Muscle of back (tissue), 11 donors: ENCODE results near the gene PPARG. TPM values are rescaled to one million over a fixed set of nuclear protein-coding genes. Genes with fewer than 3 reads are reported as not detected.
A peak's percentile ranks its signal among the peaks of the same experiment; 100 is the strongest.

Source experiments
- DNase-seq, 3 donors: peaks; one replicate each; pipeline versions ENCODE4 v3.0.0 to v3.0.0-alpha.2; 2013
- polyA plus RNA-seq, 10 donors: library from polyadenylated mRNA; unstranded; fragments of 120-200 nt; gene quantifications; one replicate each; pipeline ENCODE4 v1.2.1, GENCODE V29; 2013; ENCODE audit not compliant: insufficient read length in 10 of 10

PPARG gene
- polyA plus RNA-seq, 10 donors = 3.3 to 11.9 (median 4.9) TPM

- DNase-seq = peak in 2 of 3 donors; percentile 47 to 65
Observed at GRCh38 chr3:12479919-12480427, 191.1 kb downstream of the PPARG start.

- DNase-seq = peak in 1 of 3 donors; percentile 27
Observed at GRCh38 chr3:12483410-12483809, 194.5 kb downstream of the PPARG start.

- DNase-seq = no peak
Observed at GRCh38 chr3:12483872-12484197, 195.0 kb downstream of the PPARG start.

Other genes with a start within 250 kb of the PPARG start
- 1 to 10 TPM; 1.6 to 2.9 (median 2.1) TPM for gene TIMP4, start 130.2 kb upstream of the PPARG start, polyA plus RNA-seq
- gene TSEN2, start 195.4 kb downstream of the PPARG start, polyA plus RNA-seq = 10 to 100 TPM in 6 of 10 donors, 1 to 10 TPM in 4; 7.6 to 15.4 (median 11.0) TPM